HG03025 (cell line): Measurements from ENCODE around the gene FSTL3.
A peak's percentile ranks its signal among the peaks of the same experiment; 100 is the strongest.
"Not testable (repeated sequence)": the region's sequence is repeated elsewhere in the genome, so short reads cannot be mapped to it uniquely, and the experiment has no call there.

Experiments used
- ATAC-seq: cut with Tn5 transposase; IDR thresholded peaks from one replicate; pipeline ENCODE4 v1.9.1; 2021; ENCODE audit warnings: mild to moderate bottlenecking, moderate library complexity; ENCODE audit not compliant: unreplicated experiment, low FRiP score

Gene FSTL3

GRCh38 chr19:676339-677105 lies at the start of gene FSTL3:
Gene FSTL3 (plus strand): TSS chr19:676392. CDS start chr19:676424, 32 bp downstream.
- ATAC-seq, result no peak

GRCh38 chr19:626566-626965 lies 49.6 kb upstream of the FSTL3 start:
- not testable (repeated sequence) for ATAC-seq

- ATAC-seq, result no peak
Measured at GRCh38 chr19:628168-628567, 48.0 kb upstream of the FSTL3 start.

- not testable (repeated sequence) for ATAC-seq
Measured at GRCh38 chr19:629515-629914, 46.7 kb upstream of the FSTL3 start.

DNA sequence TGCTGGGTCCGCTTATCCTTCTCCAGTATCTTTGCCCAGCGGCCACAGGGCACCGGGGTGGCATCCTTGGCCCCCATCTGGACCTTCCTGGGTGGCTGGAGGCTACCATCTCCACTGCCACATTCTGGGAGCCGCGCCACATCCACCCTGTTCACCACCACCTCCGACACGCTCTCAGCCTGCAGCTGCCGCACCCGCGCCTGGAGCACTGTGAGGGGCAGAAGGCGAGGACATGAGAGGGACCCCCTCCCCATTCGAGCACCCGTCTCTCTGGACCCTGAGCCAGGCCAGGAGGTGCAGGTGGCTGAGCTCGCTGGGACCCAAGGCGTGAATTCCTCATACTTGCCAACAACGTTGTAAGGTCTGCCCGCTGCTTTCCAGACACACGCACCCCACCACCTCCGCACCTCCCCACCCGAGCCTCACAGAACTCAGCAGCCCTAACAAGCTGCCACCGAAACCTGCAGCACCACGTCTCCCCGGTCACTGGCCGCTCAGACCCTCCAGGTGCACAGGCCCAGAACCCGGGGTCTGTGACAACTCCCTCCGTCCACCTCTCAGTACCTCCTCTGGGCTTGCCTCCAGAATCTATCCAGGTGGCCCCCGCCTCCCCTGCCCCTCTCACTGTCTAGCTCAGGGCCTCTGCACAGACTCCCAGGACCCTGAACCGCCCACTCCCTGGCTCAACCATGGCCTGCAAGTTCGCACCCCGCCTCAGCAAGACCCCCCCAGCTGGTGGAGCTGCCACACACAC lies 46.1 kb upstream of the FSTL3 start:
- no peak for ATAC-seq

- ATAC-seq, result peak; percentile 28
Measured at GRCh38 chr19:632579-633067, 43.6 kb upstream of the FSTL3 start.

GRCh38 chr19:633068-633785 lies 43.0 kb upstream of the FSTL3 start, which contains the start of gene POLRMT:
Gene POLRMT (minus strand): TSS chr19:633537. CDS start chr19:633512, 25 bp downstream.
- peak; percentile 75 for ATAC-seq

DNA sequence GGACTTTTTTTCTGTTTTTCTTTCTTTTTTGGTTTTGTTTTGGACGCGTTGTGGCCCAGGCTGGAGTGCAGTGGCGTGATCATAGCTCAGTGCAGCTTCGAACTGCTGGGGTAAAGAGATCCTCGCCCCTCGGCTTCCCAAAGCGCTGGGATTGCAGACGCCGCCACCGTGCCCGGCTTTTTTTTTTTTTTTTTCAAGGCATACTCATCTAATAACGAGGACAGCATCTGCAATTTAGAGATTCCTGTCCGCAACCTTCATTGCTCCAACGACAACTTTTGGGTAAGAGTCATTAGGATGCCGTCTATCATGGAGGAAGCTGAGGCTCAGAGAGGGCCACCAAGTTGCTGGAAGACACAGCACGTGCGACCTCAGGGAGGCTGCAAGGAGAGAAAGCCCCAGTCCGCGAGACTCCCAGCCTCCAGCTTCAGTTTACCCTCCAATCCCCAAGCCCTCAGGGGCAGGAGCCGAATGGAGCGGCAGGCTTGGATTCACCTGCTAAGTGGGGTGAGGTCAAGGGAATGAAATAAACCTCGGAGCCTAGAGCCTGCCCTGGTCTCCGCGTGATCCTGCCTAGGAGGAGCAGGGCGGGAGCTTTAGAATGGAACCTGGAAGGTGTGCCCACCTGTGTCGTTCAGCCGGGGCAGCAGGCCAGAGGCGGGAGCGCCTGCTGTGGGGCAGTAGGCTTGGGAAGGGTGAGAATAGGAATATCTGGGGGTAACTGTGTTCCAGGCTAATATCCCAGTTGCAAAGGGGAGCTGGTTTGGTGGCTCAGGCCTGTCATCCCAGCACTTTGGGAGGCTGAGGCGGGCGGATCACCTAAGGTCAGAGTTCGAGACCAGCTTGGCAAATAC lies 42.2 kb upstream of the FSTL3 start:
- ATAC-seq, result no peak

DNA sequence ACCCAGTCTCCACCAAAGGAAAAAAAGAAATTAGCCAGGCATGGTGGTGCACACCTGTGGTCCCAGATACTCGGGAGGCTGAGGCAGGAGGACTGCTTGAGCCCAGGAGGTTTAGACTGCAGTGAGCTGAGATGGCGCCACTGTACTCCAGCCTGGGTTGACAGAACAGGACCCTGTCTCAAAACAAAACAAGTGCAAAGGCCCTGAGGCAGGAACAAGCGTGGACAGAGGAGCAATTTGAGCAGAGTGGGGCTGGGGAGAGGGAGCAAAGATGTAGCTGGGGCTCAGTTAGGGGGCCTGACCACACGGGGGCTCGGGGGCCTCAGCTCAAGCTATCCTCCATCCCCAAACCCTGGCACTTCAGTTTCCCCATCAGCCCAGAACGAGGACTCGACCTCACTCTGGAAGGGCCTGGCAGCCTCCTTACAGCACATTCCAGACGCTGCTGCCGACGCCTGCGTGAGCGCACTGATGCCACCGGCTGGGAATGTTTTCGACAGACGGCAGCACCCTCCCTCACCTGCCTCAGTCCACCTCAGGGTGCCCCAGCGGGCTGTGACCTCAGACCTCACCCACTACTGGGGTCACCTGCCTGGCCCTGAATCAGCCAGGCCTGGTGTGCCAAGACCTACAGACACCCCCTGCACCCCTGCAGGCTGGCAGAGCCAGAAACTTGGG lies 41.1 kb upstream of the FSTL3 start:
- ATAC-seq, result no peak

DNA sequence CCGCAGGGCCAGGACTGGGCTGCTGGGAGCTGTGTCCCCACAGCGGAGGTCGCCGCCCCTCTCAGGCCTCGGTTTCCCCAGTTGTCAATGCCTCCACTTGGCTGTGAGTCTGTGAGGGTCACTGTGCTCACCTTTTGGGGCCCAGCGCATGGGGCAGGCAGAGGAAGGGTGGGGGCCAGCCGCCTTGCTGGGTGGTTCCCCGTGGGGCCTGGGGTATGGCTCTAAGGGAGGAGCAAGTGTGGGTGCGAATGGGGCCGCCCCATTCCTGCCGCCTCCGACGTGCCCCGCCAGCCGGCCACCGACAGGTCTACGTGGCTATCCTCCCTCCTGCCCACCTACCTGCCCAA lies 37.3 kb upstream of the FSTL3 start:
- ATAC-seq, result no peak

GRCh38 chr19:639253-640160 lies 36.7 kb upstream of the FSTL3 start, which contains the start of gene FGF22:
Gene FGF22 (plus strand): TSS chr19:639879. CDS start chr19:639926, 47 bp downstream.
- peak; percentile 48 for ATAC-seq

DNA sequence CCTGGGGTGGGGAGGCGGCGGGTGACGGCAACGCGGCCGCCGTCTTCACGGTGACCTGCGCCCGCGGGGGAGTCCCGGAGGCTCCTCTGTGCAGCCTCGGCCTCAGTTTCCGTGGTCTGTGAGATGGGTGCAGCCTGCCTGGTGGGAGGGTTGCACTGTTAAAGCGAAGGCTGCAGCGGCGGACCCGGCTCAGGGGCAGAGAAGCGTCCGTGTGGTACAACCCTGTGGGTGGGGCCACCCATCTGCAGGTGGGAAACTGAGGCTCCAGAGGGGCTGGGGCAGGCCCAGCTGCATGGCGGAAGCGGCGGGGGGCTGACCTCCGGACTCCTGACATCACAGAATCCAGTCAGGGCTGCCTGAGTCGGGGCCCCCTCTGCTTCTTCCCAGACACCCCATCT lies 36.0 kb upstream of the FSTL3 start:
- ATAC-seq, result no peak

DNA sequence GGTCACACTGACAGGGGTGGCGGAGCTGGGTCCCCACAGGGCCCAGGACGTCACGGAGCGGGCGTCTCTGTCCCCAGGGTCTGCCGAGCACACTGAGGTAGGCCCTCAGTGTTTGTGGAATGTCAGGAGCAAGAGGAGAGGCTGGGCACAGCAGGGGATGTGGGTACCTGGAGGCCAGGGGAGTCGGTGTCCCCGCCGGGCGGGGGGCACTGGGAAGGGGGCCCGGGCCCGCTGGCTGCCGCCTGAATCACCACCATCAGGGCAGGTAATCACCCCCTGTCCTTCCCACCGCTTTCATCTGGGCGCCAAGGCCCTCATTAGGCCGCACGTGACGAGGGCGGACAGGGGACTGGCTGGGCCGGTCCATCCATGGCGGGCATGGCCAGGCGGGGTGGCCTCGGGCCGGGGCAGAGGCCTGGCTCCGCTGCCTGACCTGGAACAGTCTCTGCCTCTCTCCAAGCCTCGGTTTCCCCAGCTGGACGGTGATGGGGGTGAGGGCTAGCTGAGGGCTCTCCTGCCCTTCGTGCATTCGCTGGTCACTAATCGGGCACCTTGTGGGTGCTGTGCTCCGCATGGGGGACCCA lies 35.5 kb upstream of the FSTL3 start:
- no peak for ATAC-seq

GRCh38 chr19:641702-642101 lies 34.5 kb upstream of the FSTL3 start:
- ATAC-seq, result no peak

DNA sequence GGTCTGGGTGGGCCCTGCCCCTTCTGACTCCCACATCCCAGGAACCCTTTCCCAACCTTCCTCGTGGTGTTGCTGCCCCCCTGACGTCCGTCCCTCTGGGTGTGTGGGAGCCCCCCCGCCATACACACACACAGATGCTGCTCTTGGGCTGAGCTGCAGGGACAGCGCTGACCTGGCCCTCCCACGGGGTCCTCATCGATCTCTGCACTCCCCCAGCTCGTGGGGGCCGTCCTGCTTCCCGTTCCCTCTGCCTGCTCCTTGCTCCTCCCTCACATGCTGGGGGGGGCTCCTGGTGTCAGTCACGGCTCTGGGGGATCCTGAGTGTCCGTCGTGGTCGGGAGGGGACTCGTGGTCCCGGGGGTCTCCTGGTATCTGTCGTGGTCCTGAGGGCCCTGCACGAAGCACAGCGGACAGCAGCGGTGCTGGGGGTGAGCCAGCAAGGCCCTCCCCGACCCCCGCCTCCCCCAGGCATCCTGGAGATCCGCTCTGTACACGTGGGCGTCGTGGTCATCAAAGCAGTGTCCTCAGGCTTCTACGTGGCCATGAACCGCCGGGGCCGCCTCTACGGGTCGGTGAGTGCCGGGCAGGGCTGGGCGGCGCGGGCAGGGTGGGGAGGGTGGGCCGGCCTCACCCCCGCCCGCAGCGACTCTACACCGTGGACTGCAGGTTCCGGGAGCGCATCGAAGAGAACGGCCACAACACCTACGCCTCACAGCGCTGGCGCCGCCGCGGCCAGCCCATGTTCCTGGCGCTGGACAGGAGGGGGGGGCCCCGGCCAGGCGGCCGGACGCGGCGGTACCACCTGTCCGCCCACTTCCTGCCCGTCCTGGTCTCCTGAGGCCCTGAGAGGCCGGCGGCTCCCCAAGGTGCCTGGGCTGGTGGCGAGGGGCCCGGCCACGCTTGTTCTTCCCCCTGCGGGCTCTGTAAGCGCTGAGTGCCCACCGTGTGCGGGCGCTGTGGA lies 33.1 kb upstream of the FSTL3 start:
- ATAC-seq, result no peak

DNA sequence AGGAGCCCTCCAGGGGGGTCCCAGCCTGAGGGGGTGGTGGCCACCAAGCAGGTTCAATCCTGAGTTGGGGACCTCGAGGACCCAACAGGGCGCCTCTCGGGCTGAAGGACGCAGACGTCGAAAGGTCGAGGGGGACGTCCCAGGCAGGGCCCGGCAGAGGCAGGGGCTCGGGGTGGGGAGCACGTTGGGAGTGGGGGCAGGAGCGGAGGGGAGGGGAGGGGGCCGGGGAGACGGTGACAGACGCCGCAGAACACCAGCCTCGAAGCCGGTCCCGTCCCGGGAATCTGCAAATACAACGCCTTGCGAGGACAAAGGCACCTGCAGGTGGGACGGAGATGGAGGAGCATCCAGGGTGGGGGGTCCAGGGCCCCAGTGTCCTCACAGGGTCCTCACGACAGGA lies 32.5 kb upstream of the FSTL3 start:
- no peak for ATAC-seq

DNA sequence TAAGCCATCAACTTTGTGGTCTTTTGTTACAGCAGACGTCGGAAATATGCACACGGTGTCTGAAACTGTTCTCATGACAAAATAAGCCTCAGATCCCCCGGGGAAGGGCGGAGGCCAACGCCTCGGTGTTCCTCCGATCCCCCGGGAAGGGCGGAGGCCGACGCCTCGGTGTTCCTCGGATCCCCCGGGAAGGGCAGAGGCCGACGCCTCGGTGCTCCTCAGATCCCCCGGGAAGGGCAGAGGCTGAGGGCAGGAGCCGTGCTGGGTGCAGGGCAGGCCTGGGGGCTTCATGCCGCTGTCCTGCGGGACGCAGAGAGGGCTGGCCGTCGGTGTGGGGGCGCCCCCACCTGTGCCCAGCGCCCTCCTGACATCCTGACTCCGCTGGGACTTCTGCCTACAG lies 31.8 kb upstream of the FSTL3 start:
- no peak for ATAC-seq
